Measurements from ENCODE around the gene SCNN1A.

SCNN1A gene

GRCh38 chr12:6404390-6404789 is 29.0 kb upstream of the SCNN1A start:
- Histone ChIP-seq H3F3A (ENCODE audit: insufficient read depth, low read length) (no peaks in the 10 kb centered on the region), H3K4me3 (ENCODE audit: low read depth, low read length, poor library complexity, severe bottlenecking) (no peak overlapping the region), H3K4me2 (ENCODE audit: low read length) (no peak overlapping the region), H3K9ac (ENCODE audit: low read length) (no peak overlapping the region), H2AFZ (ENCODE audit: low read length) (no peak overlapping the region), H3K27ac (ENCODE audit: low read depth, low read length, poor library complexity, severe bottlenecking) (no peak overlapping the region), H3K9me3 (ENCODE audit: low read length) (0 out of 2 replicates have a peak, but pooled peaks cover 4% of the 10 kb centered on the region), H3K9me2 (ENCODE audit: low read depth, low read length) (no peaks in the 10 kb centered on the region), H3K27me3 (ENCODE audit: insufficient read depth, low read length) (peaks cover 4% of the 10 kb centered on the region; the same call in 1 of the 2 replicates), H3K79me2 (ENCODE audit: insufficient read depth, low read length) (no peaks in the 10 kb centered on the region), H4K20me1 (ENCODE audit: insufficient read depth, low read length) (no peaks in the 10 kb centered on the region), H3K36me3 (ENCODE audit: insufficient read depth, low read length) (no peaks in the 10 kb centered on the region), H3K4me1 (ENCODE audit: insufficient read depth, low read length, severe bottlenecking) (no peaks in the 10 kb centered on the region)
- TF ChIP-seq CTCF (IDR thresholded peaks at IDR 0.05; ENCODE audit: low read length) (no peak), EZH2 (IDR thresholded peaks at IDR 0.05; ENCODE audit: borderline replicate concordance, low read length) (no peak)

- H4K20me1 ChIP-seq (ENCODE audit: insufficient read depth, low read length), result no peaks in the 10 kb centered on the region
- H3K79me2 ChIP-seq (ENCODE audit: insufficient read depth, low read length), result no peaks in the 10 kb centered on the region
- H3K9me3 ChIP-seq (ENCODE audit: low read length), result no peaks in the 10 kb centered on the region
- no peaks in the 10 kb centered on the region for H3K9me2 ChIP-seq (ENCODE audit: low read depth, low read length)
- H3K27me3 ChIP-seq (ENCODE audit: insufficient read depth, low read length), result peaks cover 3% of the 10 kb centered on the region
- no peak overlapping the region for H3K9ac ChIP-seq (ENCODE audit: low read length)
- no peaks in the 10 kb centered on the region for H3F3A ChIP-seq (ENCODE audit: insufficient read depth, low read length)
- no peak overlapping the region for H2AFZ ChIP-seq (ENCODE audit: low read length)
- no peak overlapping the region for H3K4me2 ChIP-seq (ENCODE audit: low read length)
- no peaks in the 10 kb centered on the region for H3K4me1 ChIP-seq (ENCODE audit: insufficient read depth, low read length, severe bottlenecking)
- no peak for TF ChIP-seq CTCF (IDR thresholded peaks at IDR 0.05; ENCODE audit: low read length)
- TF ChIP-seq EZH2 (IDR thresholded peaks at IDR 0.05; ENCODE audit: borderline replicate concordance, low read length), result no peak
- H3K4me3 ChIP-seq (ENCODE audit: low read depth, low read length, poor library complexity, severe bottlenecking), result no peak overlapping the region
- H3K36me3 ChIP-seq (ENCODE audit: insufficient read depth, low read length), result no peaks in the 10 kb centered on the region
- H3K27ac ChIP-seq (ENCODE audit: low read depth, low read length, poor library complexity, severe bottlenecking), result no peak overlapping the region
Observed at GRCh38 chr12:6399884-6400644, 24.7 kb upstream of the SCNN1A start.

GRCh38 chr12:6396031-6396430 is 20.7 kb upstream of the SCNN1A start:
- H2AFZ ChIP-seq (ENCODE audit: low read length), result no peak overlapping the region
- no peaks in the 10 kb centered on the region for H3K9me2 ChIP-seq (ENCODE audit: low read depth, low read length)
- H4K20me1 ChIP-seq (ENCODE audit: insufficient read depth, low read length), result no peaks in the 10 kb centered on the region
- H3K4me2 ChIP-seq (ENCODE audit: low read length), result no peak overlapping the region
- no peaks in the 10 kb centered on the region for H3K36me3 ChIP-seq (ENCODE audit: insufficient read depth, low read length)
- H3K9me3 ChIP-seq (ENCODE audit: low read length), result no peaks in the 10 kb centered on the region
- no peaks in the 10 kb centered on the region for H3K79me2 ChIP-seq (ENCODE audit: insufficient read depth, low read length)
- H3K4me1 ChIP-seq (ENCODE audit: insufficient read depth, low read length, severe bottlenecking), result no peaks in the 10 kb centered on the region
- peaks cover 3% of the 10 kb centered on the region for H3K27me3 ChIP-seq (ENCODE audit: insufficient read depth, low read length)
- H3K9ac ChIP-seq (ENCODE audit: low read length), result no peak overlapping the region
- TF ChIP-seq CTCF (IDR thresholded peaks at IDR 0.05; ENCODE audit: low read length), result no peak
- TF ChIP-seq EZH2 (IDR thresholded peaks at IDR 0.05; ENCODE audit: borderline replicate concordance, low read length), result no peak
- H3K4me3 ChIP-seq (ENCODE audit: low read depth, low read length, poor library complexity, severe bottlenecking), result no peak overlapping the region
- no peaks in the 10 kb centered on the region for H3F3A ChIP-seq (ENCODE audit: insufficient read depth, low read length)
- no peak overlapping the region for H3K27ac ChIP-seq (ENCODE audit: low read depth, low read length, poor library complexity, severe bottlenecking)

Measured in OCI-LY1 (cell line).